ENCODE data around the gene GRK5.

The GRK5 gene

DNA sequence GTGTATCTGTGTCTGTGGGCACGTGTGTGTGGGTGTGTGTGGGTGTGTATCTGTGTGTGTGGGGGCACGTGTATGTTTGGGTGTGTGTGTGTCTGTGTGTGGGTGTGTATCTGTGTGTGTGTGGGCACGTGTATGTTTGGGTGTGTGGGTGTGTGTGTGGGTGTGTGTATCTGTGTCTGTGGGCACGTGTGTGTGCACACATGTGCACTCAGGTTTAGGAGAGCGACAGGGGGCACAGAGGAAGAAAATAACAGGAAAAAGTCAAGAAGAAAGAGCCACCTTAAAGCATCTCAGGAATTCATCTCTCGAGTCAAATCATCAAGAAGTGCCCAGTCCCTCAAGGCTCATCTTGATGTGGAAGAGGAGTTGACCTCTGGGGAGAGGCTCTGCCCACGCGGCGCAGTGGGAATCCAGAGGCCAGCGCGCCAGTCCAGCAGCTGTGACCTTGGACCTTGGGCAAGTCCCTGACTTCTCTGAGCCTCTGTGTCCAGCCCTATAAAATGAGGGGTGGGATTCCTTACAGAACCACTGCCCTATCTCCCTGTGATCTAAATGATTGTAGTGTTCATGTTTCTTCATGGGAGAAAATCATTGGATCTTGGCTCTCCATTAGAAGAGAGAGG is 187.4 kb downstream of the GRK5 start:
- Histone ChIP-seq H3K27me3 (ENCODE audit: insufficient read depth, low read length, poor library complexity, severe bottlenecking) (no peaks in the 10 kb centered on the region), H3K4me3 (ENCODE audit: low read length, poor library complexity, severe bottlenecking) (no peak overlapping the region), H3K9me2 (replicated peaks; ENCODE audit: low read depth, low read length) (no peaks in the 10 kb centered on the region), H3K79me2 (ENCODE audit: insufficient read depth, low read length) (no peaks in the 10 kb centered on the region), H3K4me2 (ENCODE audit: low read depth, low read length, poor library complexity, severe bottlenecking) (no peak overlapping the region), H3K9ac (ENCODE audit: low read depth, low read length, poor library complexity, severe bottlenecking) (peak overlapping the region; percentile 46), H3K9me3 (ENCODE audit: insufficient read depth, low read depth, low read length) (no peaks in the 10 kb centered on the region), H4K20me1 (ENCODE audit: insufficient read depth, low read length, poor library complexity, severe bottlenecking) (no peaks in the 10 kb centered on the region), H3F3A (ENCODE audit: low read depth) (no peaks in the 10 kb centered on the region), H3K4me1 (ENCODE audit: insufficient read depth, low read length, poor library complexity, severe bottlenecking) (peaks cover 24% of the 10 kb centered on the region), H2AFZ (ENCODE audit: low read length) (no peak overlapping the region), H3K36me3 (ENCODE audit: insufficient read depth, low read length) (peaks cover 14% of the 10 kb centered on the region; the same call in 1 of the 2 replicates)
- TF ChIP-seq EZH2phosphoT487 (IDR thresholded peaks at IDR 0.05; ENCODE audit: borderline replicate concordance): no peak
- TF ChIP-seq, protein P1, sequence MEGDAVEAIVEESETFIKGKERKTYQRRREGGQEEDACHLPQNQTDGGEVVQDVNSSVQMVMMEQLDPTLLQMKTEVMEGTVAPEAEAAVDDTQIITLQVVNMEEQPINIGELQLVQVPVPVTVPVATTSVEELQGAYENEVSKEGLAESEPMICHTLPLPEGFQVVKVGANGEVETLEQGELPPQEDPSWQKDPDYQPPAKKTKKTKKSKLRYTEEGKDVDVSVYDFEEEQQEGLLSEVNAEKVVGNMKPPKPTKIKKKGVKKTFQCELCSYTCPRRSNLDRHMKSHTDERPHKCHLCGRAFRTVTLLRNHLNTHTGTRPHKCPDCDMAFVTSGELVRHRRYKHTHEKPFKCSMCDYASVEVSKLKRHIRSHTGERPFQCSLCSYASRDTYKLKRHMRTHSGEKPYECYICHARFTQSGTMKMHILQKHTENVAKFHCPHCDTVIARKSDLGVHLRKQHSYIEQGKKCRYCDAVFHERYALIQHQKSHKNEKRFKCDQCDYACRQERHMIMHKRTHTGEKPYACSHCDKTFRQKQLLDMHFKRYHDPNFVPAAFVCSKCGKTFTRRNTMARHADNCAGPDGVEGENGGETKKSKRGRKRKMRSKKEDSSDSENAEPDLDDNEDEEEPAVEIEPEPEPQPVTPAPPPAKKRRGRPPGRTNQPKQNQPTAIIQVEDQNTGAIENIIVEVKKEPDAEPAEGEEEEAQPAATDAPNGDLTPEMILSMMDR (conservative IDR thresholded peaks at IDR 0.05; ENCODE audit: low read length): no peak

DNA sequence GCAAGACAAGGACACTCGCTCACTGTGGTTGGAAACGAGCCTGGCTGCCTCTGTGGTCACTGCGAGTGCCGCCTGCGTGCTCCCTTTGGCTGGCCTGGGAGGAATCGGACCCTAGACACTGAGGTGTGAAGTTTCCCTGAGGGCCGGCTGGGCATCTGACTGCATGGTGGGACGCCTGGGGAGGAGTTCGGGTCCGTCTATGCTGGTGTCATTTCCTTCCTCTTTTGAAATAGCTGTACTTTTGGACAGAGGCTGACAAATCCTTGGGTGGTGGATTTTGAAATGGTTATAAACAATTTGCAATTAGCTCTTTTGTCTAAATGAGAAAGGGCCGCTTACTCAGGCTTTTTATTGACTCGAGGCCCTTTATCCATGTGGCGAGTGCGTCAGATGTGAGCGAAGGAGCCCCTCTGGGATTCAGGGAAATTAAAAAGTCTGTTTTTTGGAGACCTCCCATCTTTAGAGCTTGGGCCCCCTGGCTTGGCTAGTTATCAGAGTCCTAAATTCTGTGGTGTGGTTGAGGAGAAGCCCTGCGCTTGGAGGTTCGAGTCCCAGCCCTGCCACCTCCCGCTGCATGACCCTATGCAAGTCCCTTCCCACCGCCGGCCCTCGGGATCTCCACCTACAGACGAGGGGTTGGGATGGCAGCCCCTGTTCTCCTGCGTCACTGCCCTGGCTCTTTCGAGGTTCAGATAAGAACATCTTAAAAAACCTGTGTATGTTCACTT is 188.1 kb downstream of the GRK5 start:
- no peak for TF ChIP-seq EZH2phosphoT487 (IDR thresholded peaks at IDR 0.05; ENCODE audit: borderline replicate concordance)
- TF ChIP-seq, protein P1 (conservative IDR thresholded peaks at IDR 0.05; ENCODE audit: low read length): no peak
- H3K4me2 ChIP-seq (ENCODE audit: low read depth, low read length, poor library complexity, severe bottlenecking): no peak overlapping the region

DNA sequence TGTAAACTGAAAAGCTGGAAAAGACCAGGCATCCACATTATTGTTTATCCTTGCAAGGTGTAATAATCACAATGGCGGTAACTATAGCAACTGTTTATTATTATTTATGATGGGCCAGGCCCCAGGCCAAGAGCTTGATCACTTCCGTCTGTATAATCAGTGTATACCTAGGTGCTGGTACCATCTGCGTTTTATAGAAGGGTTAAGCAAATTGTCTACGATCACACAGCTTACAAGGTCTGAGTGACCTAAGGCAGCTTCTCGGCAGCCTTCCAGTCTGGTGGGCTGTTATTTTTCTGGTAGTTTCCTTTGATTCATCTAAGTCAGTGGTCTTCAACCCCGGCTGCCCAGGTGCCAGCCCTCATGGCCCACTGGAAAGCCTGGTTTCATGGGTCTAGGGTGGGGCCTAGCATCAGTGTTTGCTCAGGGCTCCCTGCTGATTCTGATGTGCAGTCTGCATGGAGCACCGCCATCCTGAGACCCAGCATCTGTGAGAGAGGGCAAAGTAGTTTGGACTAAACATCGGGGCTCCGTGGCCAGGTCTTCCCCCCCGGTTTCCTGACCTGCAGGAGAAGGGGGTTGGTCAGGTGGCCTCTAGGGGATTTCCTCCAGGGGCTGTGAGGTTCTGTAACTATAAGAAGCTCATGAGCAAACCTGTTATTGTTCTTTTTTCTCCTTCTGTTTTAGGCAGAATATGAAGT is 188.8 kb downstream of the GRK5 start:
- H3K4me1 ChIP-seq (ENCODE audit: insufficient read depth, low read length, poor library complexity, severe bottlenecking): peaks cover 25% of the 10 kb centered on the region
- no peaks in the 10 kb centered on the region for H3K9me2 ChIP-seq (replicated peaks; ENCODE audit: low read depth, low read length)
- TF ChIP-seq, protein P1 (conservative IDR thresholded peaks at IDR 0.05; ENCODE audit: low read length): no peak
- TF ChIP-seq EZH2phosphoT487 (IDR thresholded peaks at IDR 0.05; ENCODE audit: borderline replicate concordance): no peak

More for the DNA sequence above, 188.1 kb downstream of the GRK5 start:
- no peaks in the 10 kb centered on the region for H4K20me1 ChIP-seq (ENCODE audit: insufficient read depth, low read length, poor library complexity, severe bottlenecking)
- no peaks in the 10 kb centered on the region for H3K9me3 ChIP-seq (ENCODE audit: insufficient read depth, low read depth, low read length)
- peaks cover 24% of the 10 kb centered on the region for H3K4me1 ChIP-seq (ENCODE audit: insufficient read depth, low read length, poor library complexity, severe bottlenecking)
- H3K9me2 ChIP-seq (replicated peaks; ENCODE audit: low read depth, low read length): no peaks in the 10 kb centered on the region
- H2AFZ ChIP-seq (ENCODE audit: low read length): no peak overlapping the region
- peaks cover 14% of the 10 kb centered on the region; the same call in 1 of the 2 replicates for H3K36me3 ChIP-seq (ENCODE audit: insufficient read depth, low read length)
- H3K27me3 ChIP-seq (ENCODE audit: insufficient read depth, low read length, poor library complexity, severe bottlenecking): no peaks in the 10 kb centered on the region
- no peak overlapping the region for H3K4me3 ChIP-seq (ENCODE audit: low read length, poor library complexity, severe bottlenecking)
- H3F3A ChIP-seq (ENCODE audit: low read depth): no peaks in the 10 kb centered on the region
- H3K9ac ChIP-seq (ENCODE audit: low read depth, low read length, poor library complexity, severe bottlenecking): peak overlapping the region; percentile 46
- no peaks in the 10 kb centered on the region for H3K79me2 ChIP-seq (ENCODE audit: insufficient read depth, low read length)

More for the DNA sequence above, 188.8 kb downstream of the GRK5 start:
- H3F3A ChIP-seq (ENCODE audit: low read depth): no peaks in the 10 kb centered on the region
- H3K9ac ChIP-seq (ENCODE audit: low read depth, low read length, poor library complexity, severe bottlenecking): peak overlapping the region; percentile 46
- peak overlapping the region; percentile 44 for H3K4me3 ChIP-seq (ENCODE audit: low read length, poor library complexity, severe bottlenecking)
- no peak overlapping the region for H2AFZ ChIP-seq (ENCODE audit: low read length)
- no peaks in the 10 kb centered on the region for H4K20me1 ChIP-seq (ENCODE audit: insufficient read depth, low read length, poor library complexity, severe bottlenecking)
- H3K36me3 ChIP-seq (ENCODE audit: insufficient read depth, low read length): peaks cover 14% of the 10 kb centered on the region; the same call in 1 of the 2 replicates
- H3K9me3 ChIP-seq (ENCODE audit: insufficient read depth, low read depth, low read length): no peaks in the 10 kb centered on the region
- peak overlapping the region; percentile 66 for H3K4me2 ChIP-seq (ENCODE audit: low read depth, low read length, poor library complexity, severe bottlenecking)
- no peaks in the 10 kb centered on the region for H3K79me2 ChIP-seq (ENCODE audit: insufficient read depth, low read length)
- no peaks in the 10 kb centered on the region for H3K27me3 ChIP-seq (ENCODE audit: insufficient read depth, low read length, poor library complexity, severe bottlenecking)

All from Loucy (cell line).